CD14-positive monocyte (primary cell): ENCODE results near the gene DEF6. TPM values are rescaled to one million over a fixed set of nuclear protein-coding genes. Genes with fewer than 3 reads are reported as not detected.

Experiments used
- DNase-seq, 3 donors: peaks; one replicate each; pipeline ENCODE4 v3.0.0-alpha.2; 2011 to 2022
- H2AFZ ChIP-seq: 2 replicates; pipeline ENCODE4 v1.6.0; 2012; ENCODE audit warnings: mild to moderate bottlenecking, low read depth, low read length, inconsistent platforms; ENCODE audit not compliant: insufficient read depth, poor library complexity, severe bottlenecking
- H3K27ac ChIP-seq, 2 donors: 1 replicate in 1 of 2; 2 replicates in 1 of 2; pipeline ENCODE4 v1.5.1; 2012 to 2013; ENCODE audit warnings: low read length in 2 of 2, control low read depth in 1 of 2, inconsistent platforms in 1 of 2, low read depth in 1 of 2, mild to moderate bottlenecking in 1 of 2
- H3K27me3 ChIP-seq, 2 donors: one replicate each; pipeline versions ENCODE4 v1.6.0 to v1.6.1; 2011 to 2013; ENCODE audit warnings: low read length in 2 of 2; ENCODE audit not compliant: control insufficient read depth in 2 of 2, insufficient read depth in 2 of 2
- H3K36me3 ChIP-seq, 2 donors: replicated peaks in 1 of 2; 1 replicate in 1 of 2; 2 replicates in 1 of 2; pipeline versions ENCODE4 v1.5.1 to v1.6.1; 2012 to 2013; ENCODE audit warnings: low read length in 2 of 2, control low read depth in 1 of 2, inconsistent platforms in 1 of 2, mild to moderate bottlenecking in 1 of 2; ENCODE audit not compliant: insufficient read depth in 2 of 2, control insufficient read depth in 1 of 2
- H3K4me1 ChIP-seq, 2 donors: 1 replicate in 1 of 2; 2 replicates in 1 of 2; pipeline versions ENCODE4 v1.5.1 to v1.6.1; 2012 to 2013; ENCODE audit warnings: low read length in 2 of 2, control low read depth in 1 of 2, inconsistent platforms in 1 of 2, mild to moderate bottlenecking in 1 of 2, moderate library complexity in 1 of 2; ENCODE audit not compliant: insufficient read depth in 2 of 2, control insufficient read depth in 1 of 2
- H3K4me2 ChIP-seq: replicated peaks from 2 replicates; pipeline ENCODE3; 2012; ENCODE audit warnings: low read length, moderate library complexity, mild to moderate bottlenecking; ENCODE audit not compliant: poor library complexity, severe bottlenecking; ENCODE audit errors: extremely low read depth
- H3K4me3 ChIP-seq, 3 experiments: fragments of 200-600 bp in 1 of 3; sonication (generic) in 1 of 3; replicated peaks in 1 of 3; 1 replicate in 2 of 3; 2 replicates in 1 of 3; pipeline ENCODE4 v1.5.1; 2011 to 2013; ENCODE audit warnings: low read length in 3 of 3, mild to moderate bottlenecking in 3 of 3, control low read depth in 2 of 3, low read depth in 2 of 3, inconsistent platforms in 1 of 3, moderate library complexity in 1 of 3
- H3K79me2 ChIP-seq: 2 replicates; pipeline ENCODE4 v1.6.0; 2012; ENCODE audit warnings: mild to moderate bottlenecking, control low read depth, inconsistent platforms, low read length, moderate library complexity; ENCODE audit not compliant: insufficient read depth
- H3K9ac ChIP-seq: 2 replicates; pipeline ENCODE4 v1.6.0; 2017; ENCODE audit warnings: low read length, mild to moderate bottlenecking; ENCODE audit not compliant: insufficient read depth, poor library complexity, severe bottlenecking
- H3K9me3 ChIP-seq, 2 donors: replicated peaks in 1 of 2; 1 replicate in 1 of 2; 2 replicates in 1 of 2; pipeline versions ENCODE4 v1.5.1 to v1.6.1; 2012 to 2013; ENCODE audit warnings: low read length in 2 of 2, control low read depth in 1 of 2; ENCODE audit not compliant: control insufficient read depth in 1 of 2, insufficient read depth in 1 of 2
- H4K20me1 ChIP-seq: 2 replicates; pipeline ENCODE4 v1.6.0; 2012; ENCODE audit warnings: mild to moderate bottlenecking, low read length, control low read depth, moderate library complexity; ENCODE audit not compliant: insufficient read depth
- H3K27ac Mint-ChIP-seq, 7 donors: one replicate each; pipeline ENCODE4 v1.8.0; 2020; ENCODE audit warnings: mild to moderate bottlenecking in 7 of 7, mixed read lengths in 7 of 7, moderate library complexity in 6 of 7, inconsistent platforms in 2 of 7
- H3K27me3 Mint-ChIP-seq, 3 donors: one replicate each; pipeline ENCODE4 v1.8.0; 2021 to 2022; ENCODE audit warnings: low read depth in 3 of 3, mild to moderate bottlenecking in 3 of 3, mixed read lengths in 3 of 3, moderate library complexity in 3 of 3, inconsistent platforms in 1 of 3
- H3K36me3 Mint-ChIP-seq, 2 donors: one replicate each; pipeline ENCODE4 v1.8.0; 2020; ENCODE audit warnings: mixed read lengths in 2 of 2, inconsistent platforms in 1 of 2, mild to moderate bottlenecking in 1 of 2
- H3K4me1 Mint-ChIP-seq: one replicate; pipeline ENCODE4 v1.8.0; 2020; ENCODE audit warnings: mild to moderate bottlenecking, mixed read lengths
- H3K4me3 Mint-ChIP-seq, 2 donors: one replicate each; pipeline ENCODE4 v1.8.0; 2020; ENCODE audit warnings: mild to moderate bottlenecking in 2 of 2, mixed read lengths in 2 of 2, moderate library complexity in 1 of 2
- H3K9me3 Mint-ChIP-seq, 7 donors: one replicate each; pipeline ENCODE4 v1.8.0; 2020 to 2022; ENCODE audit warnings: mixed read lengths in 7 of 7, mild to moderate bottlenecking in 6 of 7, moderate library complexity in 6 of 7, inconsistent platforms in 2 of 7
- CTCF ChIP-seq: fragments of 200-600 bp; IDR thresholded peaks from one replicate; pipeline ENCODE4 v1.8.0; 2022; ENCODE audit warnings: antibody characterized with exemption, mild to moderate bottlenecking
- WGBS: methylation state at CpG from one replicate; pipeline ENCODE4 v1.1.5; 2013; ENCODE audit warnings: missing lambda C conversion rate; ENCODE audit not compliant: insufficient coverage; 5-methylcytosine and 5-hydroxymethylcytosine counted together
- intact Hi-C, 2 donors: fragments of 100-400 bp; cut with micrococcal nuclease; formaldehyde crosslinking; loops; one replicate each; pipeline versions ENCODE4 v1.15.0 to v1.15.1; 2023
- polyA plus RNA-seq, 3 donors: library from polyadenylated mRNA; depleted of rRNA in 1 of 3; unstranded in 2 of 3; stranded (reverse) in 1 of 3; fragments of 300-500 nt in 2 of 3; fragments of >200 nt in 1 of 3; fragmentation: Illumina TruSeq in 2 of 3; gene quantifications; 1 replicate in 2 of 3; 2 replicates in 1 of 3; pipeline ENCODE4 v1.2.3, GENCODE V29; 2012 to 2021

DEF6 gene
- polyA plus RNA-seq, 3 donors = 41.2 to 110 (median 59.3) TPM

GRCh38 chr6:35310265-35310831 lies 12.7 kb downstream of the DEF6 start:
- Histone ChIP-seq H2AFZ (no peak overlapping the region), H3K4me1 (peaks cover 42 to 48% of the 10 kb centered on the region in 2 donors), H3K9me3 (no peaks in the 10 kb centered on the region), H3K4me3 (no peak overlapping the region), H3K79me2 (peaks cover 71% of the 10 kb centered on the region), H3K27ac (peak overlapping the region; percentile 11 to 81), H3K27me3 (no peaks in the 10 kb centered on the region), H3K9ac (no peak overlapping the region), H3K36me3 (peaks cover 25 to 56% of the 10 kb centered on the region in 2 donors), H3K4me2 (no peak overlapping the region), H4K20me1 (peaks cover 54% of the 10 kb centered on the region)
- intact Hi-C loops = no loop called here
- DNase-seq = peak in 1 of 3 donors; percentile 24
- 40% methylated on average over 3 of the region's 6 CpGs for WGBS
- no peak for TF ChIP-seq CTCF
- Mint-ChIP-seq H3K27ac (peak overlapping the region; percentile 43 to 96 (median 78)), H3K36me3 (peaks cover 53 to 87% of the 10 kb centered on the region in 2 donors), H3K4me3 (no peak overlapping the region), H3K27me3 (peaks cover 0 to 2% (median 0%) of the 10 kb centered on the region in 3 donors), H3K9me3 (no peaks in the 10 kb centered on the region), H3K4me1 (peaks cover 52% of the 10 kb centered on the region)

- Mint-ChIP-seq H3K36me3 (peaks cover 61 to 89% of the 10 kb centered on the region in 2 donors), H3K4me3 (peak overlapping the region; percentile 64 to 77), H3K4me1 (peaks cover 52% of the 10 kb centered on the region), H3K27ac (peak overlapping the region; percentile 88 to 96 (median 93)), H3K27me3 (no peaks in the 10 kb centered on the region), H3K9me3 (no peaks in the 10 kb centered on the region)
- Histone ChIP-seq H3K4me1 (peaks cover 42 to 48% of the 10 kb centered on the region in 2 donors), H2AFZ (peak overlapping the region; percentile 63), H4K20me1 (peaks cover 58% of the 10 kb centered on the region), H3K9ac (peak overlapping the region; percentile 44), H3K4me2 (peak overlapping the region; percentile 57), H3K36me3 (peaks cover 28 to 67% of the 10 kb centered on the region in 2 donors), H3K4me3 (peak overlapping the region in 2 of 3 experiments; percentile 13 to 58), H3K27me3 (no peaks in the 10 kb centered on the region), H3K9me3 (no peaks in the 10 kb centered on the region), H3K79me2 (peaks cover 60% of the 10 kb centered on the region), H3K27ac (peak overlapping the region; percentile 47 to 81)
- DNase-seq = peak in 2 of 3 donors; percentile 46 to 47
- TF ChIP-seq CTCF = no peak
- intact Hi-C loops = loop anchor here in 1 of 2 donors (2.0 kb wide), 1 partner anchor 13 kb away; no protein-coding TSS in a partner anchor
- WGBS = 0% methylated on average over 3 of the region's 6 CpGs
These were observed 13.9 kb downstream of the DEF6 start for GRCh38 chr6:35311390-35312075.
